Ovary (tissue), 9 donors: Measurements from ENCODE around the gene KCTD10. TPM values are rescaled to one million over a fixed set of nuclear protein-coding genes. Genes with fewer than 3 reads are reported as not detected.

ENCODE experiments used
- DNase-seq, 5 donors: peaks; one replicate each; pipeline ENCODE4 v3.0.0-alpha.2; 2019 to 2020
- H3K27ac ChIP-seq, 2 donors: fragments of 200-600 bp; one replicate each; pipeline versions ENCODE4 v1.5.1 to v1.8.0; 2019 to 2022
- H3K27me3 ChIP-seq: fragments of 200-600 bp; one replicate; pipeline ENCODE4 v1.8.0; 2022
- H3K36me3 ChIP-seq: fragments of 200-600 bp; sonication (generic); one replicate; pipeline ENCODE4 v1.5.1; 2019
- H3K4me1 ChIP-seq: one replicate; pipeline ENCODE4 v1.8.1; 2013; ENCODE audit warnings: mild to moderate bottlenecking, moderate library complexity; ENCODE audit not compliant: insufficient read depth
- H3K4me3 ChIP-seq: fragments of 200-600 bp; sonication (generic); one replicate; pipeline ENCODE4 v1.5.1; 2017
- H3K9me3 ChIP-seq, 2 donors: fragments of 200-600 bp in 1 of 2; sonication (generic) in 1 of 2; one replicate each; pipeline versions ENCODE4 v1.5.1 to v1.8.1; 2013 to 2019; ENCODE audit warnings: mild to moderate bottlenecking in 1 of 2, moderate library complexity in 1 of 2
- EP300 ChIP-seq: sonication (generic); formaldehyde crosslinking; IDR thresholded peaks from one replicate; pipeline ENCODE4 v1.6.1; 2017; ENCODE audit warnings: antibody characterized with exemption
- POLR2A ChIP-seq: fragments of 450-650 bp; IDR thresholded peaks from one replicate; pipeline ENCODE4 v1.6.1; 2017; ENCODE audit warnings: antibody characterized with exemption, mild to moderate bottlenecking, moderate library complexity
- WGBS, 3 donors: extraction: QIAGEN DNeasy Blood & Tissue Kit in 1 of 3; methylation state at CpG; one replicate each; pipeline versions ENCODE4 v1.1.5 to v1.1.7; 2013 to 2017; 5-methylcytosine and 5-hydroxymethylcytosine counted together
- intact Hi-C, 4 donors: fragments of 100-400 bp; cut with DNase I; formaldehyde crosslinking; loops; one replicate each; pipeline versions ENCODE4 v1.11.0 to v1.15.1; 2022 to 2023
- polyA plus RNA-seq, 2 donors: library from polyadenylated mRNA; stranded (reverse); fragments of 200-250 nt in 1 of 2; fragments of 350-450 nt in 1 of 2; fragmentation: Illumina TruSeq in 1 of 2; extraction: RNeasy Lipid Tissue Mini Kit (QIAGEN cat#74804) in 1 of 2; gene quantifications; one replicate each; pipeline ENCODE4 v1.2.3, GENCODE V29; 2013 to 2014
- total RNA-seq, 7 donors: library from RNA; depleted of rRNA in 2 of 7; stranded (reverse); fragments of >200 nt in 2 of 7; fragmentation: NEBNext Ultra II Directional in 3 of 7; extraction: Animal tissue kit (Norgen Biotek cat#: 25700) in 3 of 7; gene quantifications; one replicate each; pipeline versions ENCODE4 v1.1.0 to v1.2.4, GENCODE V29; 2016 to 2023
- TF ChIP-seq, protein P1 (sequence below), 3 donors: fragments of 450-650 bp in 2 of 3; fragments of 200-600 bp in 1 of 3; IDR thresholded peaks; one replicate each; pipeline versions ENCODE4 v1.5.1 to v1.8.0; 2016 to 2022; ENCODE audit warnings: antibody characterized with exemption in 3 of 3, mild to moderate bottlenecking in 1 of 3
- donor health status: DM: no; HTN: no; CAD: no; lungs with moderate emphysema.
- donor health status: DM: no; HTN: no; CAD: no.
- donor health status: Bipolar disorder and iron deficiency.
- donor health status: DM: yes; HTN: yes; CAD: no.
- donor health status: DM: no; HTN: no; CAD: no.
- donor health status: DM: yes; HTN: yes; CAD: no.

KCTD10 gene
- total and polyA plus RNA-seq, 9 donors, result 21.6 to 70.6 (median 38.0) TPM

DNA sequence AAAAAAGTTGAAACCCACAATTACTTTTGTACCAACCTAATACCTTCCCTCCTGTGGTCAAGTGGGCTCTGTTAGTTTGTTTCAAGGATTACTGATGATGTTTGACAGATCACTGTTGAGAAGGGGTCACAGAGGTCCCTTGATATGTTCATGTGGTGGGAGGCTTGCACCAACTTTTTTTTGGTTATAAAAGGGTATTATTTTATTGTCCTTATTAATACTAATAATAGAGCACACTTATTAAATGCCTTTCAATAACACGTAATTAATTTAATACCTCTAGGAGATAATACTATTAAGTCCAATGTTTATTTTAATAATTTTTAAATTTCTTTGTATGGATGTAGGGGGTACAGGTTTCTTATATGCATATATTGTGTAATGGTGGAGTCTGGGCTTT is 4.8 kb upstream of the KCTD10 start:
- intact Hi-C loops, result no loop called here
- WGBS, 3 donors, result 81 to 91% (median 85%) methylated on average over 1 of the region's 1 CpG
- no peak for DNase-seq
- TF ChIP-seq, protein P1, sequence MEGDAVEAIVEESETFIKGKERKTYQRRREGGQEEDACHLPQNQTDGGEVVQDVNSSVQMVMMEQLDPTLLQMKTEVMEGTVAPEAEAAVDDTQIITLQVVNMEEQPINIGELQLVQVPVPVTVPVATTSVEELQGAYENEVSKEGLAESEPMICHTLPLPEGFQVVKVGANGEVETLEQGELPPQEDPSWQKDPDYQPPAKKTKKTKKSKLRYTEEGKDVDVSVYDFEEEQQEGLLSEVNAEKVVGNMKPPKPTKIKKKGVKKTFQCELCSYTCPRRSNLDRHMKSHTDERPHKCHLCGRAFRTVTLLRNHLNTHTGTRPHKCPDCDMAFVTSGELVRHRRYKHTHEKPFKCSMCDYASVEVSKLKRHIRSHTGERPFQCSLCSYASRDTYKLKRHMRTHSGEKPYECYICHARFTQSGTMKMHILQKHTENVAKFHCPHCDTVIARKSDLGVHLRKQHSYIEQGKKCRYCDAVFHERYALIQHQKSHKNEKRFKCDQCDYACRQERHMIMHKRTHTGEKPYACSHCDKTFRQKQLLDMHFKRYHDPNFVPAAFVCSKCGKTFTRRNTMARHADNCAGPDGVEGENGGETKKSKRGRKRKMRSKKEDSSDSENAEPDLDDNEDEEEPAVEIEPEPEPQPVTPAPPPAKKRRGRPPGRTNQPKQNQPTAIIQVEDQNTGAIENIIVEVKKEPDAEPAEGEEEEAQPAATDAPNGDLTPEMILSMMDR (IDR thresholded peaks at IDR 0.05), result no peak
- TF ChIP-seq EP300, result no peak
- no peak for TF ChIP-seq POLR2A
- no peak overlapping the region for H3K27ac ChIP-seq
- no peak overlapping the region for H3K4me3 ChIP-seq
- no peaks in the 10 kb centered on the region for H3K9me3 ChIP-seq
- H3K36me3 ChIP-seq, result no peaks in the 10 kb centered on the region
- H3K4me1 ChIP-seq, result peaks cover 5% of the 10 kb centered on the region
- no peaks in the 10 kb centered on the region for H3K27me3 ChIP-seq

DNA sequence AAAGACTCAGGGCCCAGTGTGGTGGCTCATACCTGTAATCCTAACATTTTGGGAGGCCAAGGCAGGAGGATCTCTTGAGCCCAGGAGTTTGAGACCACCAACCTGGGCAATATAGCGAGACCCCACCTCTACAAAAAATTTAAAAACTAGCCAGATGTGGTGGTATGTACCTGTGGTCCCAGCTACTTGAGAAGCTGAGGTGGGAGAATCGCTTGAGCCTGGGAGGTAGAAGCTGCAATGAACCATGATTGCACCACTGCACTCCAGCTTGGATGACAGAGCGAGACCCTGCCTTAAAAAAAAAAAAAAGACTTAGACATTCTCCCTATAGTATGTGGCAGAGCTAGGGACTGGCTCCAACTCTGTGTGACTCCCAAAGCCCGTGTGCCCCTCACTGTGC is 3.3 kb upstream of the KCTD10 start:
- Histone ChIP-seq H3K27me3 (no peaks in the 10 kb centered on the region), H3K36me3 (no peaks in the 10 kb centered on the region), H3K27ac (no peak overlapping the region), H3K9me3 (no peaks in the 10 kb centered on the region), H3K4me3 (no peak overlapping the region), H3K4me1 (peaks cover 9% of the 10 kb centered on the region)
- intact Hi-C loops, result no loop called here
- no peak for DNase-seq
- WGBS, 3 donors, result 90 to 93% (median 91%) methylated on average over 4 of the region's 4 CpGs
- TF ChIP-seq, protein P1 (IDR thresholded peaks at IDR 0.05), result no peak
- TF ChIP-seq POLR2A (no peak), EP300 (no peak)

DNA sequence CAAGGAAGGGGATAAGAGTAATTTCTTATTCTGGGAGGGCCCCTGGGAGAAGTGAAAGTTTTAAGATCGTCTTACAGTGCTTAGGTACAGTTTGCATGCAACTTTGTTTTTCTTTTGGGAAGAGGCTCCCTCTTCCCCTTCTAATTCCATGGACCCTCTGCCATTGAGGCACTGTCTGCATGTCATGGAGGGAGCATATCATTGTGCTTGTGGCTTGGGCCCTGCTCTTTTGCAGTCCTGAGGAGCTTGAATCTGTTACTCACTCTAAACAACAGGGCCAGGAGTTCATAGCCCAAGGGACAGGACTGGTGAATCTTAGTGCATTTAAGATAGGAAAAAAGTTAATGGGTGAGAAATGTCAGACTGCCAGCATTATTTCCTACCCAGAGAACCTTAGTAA is 2.7 kb upstream of the KCTD10 start:
- H3K27ac ChIP-seq, result no peak overlapping the region
- no peak overlapping the region for H3K4me3 ChIP-seq
- H3K4me1 ChIP-seq, result peaks cover 9% of the 10 kb centered on the region
- TF ChIP-seq, protein P1 (IDR thresholded peaks at IDR 0.05), result no peak
- TF ChIP-seq EP300 (no peak), POLR2A (no peak)
- no peaks in the 10 kb centered on the region for H3K36me3 ChIP-seq
- WGBS, 3 donors, result 59 to 74% (median 60%) methylated on average over 1 of the region's 1 CpG
- DNase-seq, result no peak
- no peaks in the 10 kb centered on the region for H3K27me3 ChIP-seq
- intact Hi-C loops, result loop anchor here in 1 of 4 donors (5.0 kb wide), 1 partner anchor 42 kb away; no protein-coding TSS in a partner anchor
- H3K9me3 ChIP-seq, result no peaks in the 10 kb centered on the region

DNA sequence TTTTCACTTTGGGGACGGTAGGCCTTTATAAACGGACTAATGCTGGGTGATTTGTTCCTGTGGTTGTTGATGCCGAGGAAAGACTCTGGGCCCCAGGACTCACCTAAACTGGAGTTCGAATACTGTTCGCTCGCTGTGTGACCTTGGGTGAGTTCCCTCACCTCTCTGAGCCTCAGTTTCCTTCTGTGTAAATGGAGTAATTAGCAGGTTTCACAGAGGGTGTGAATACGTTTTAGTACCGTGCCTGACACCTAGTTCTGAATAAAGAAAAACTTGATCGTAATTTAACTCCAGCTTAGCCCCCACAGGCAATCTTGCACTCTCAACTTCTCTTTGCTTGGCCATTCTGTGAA is 839 bp upstream of the KCTD10 start:
- Histone ChIP-seq H3K27ac (peak overlapping the region; percentile 90 to 91), H3K9me3 (no peaks in the 10 kb centered on the region), H3K36me3 (no peaks in the 10 kb centered on the region), H3K27me3 (no peaks in the 10 kb centered on the region), H3K4me3 (peak overlapping the region; percentile 97), H3K4me1 (peaks cover 9% of the 10 kb centered on the region)
- no peak for DNase-seq
- 0 to 4% (median 2%) methylated on average over 9 of the region's 9 CpGs for WGBS, 3 donors
- intact Hi-C loops, result loop anchor here in 1 of 4 donors (5.0 kb wide), 1 partner anchor 41 kb away; no protein-coding TSS in a partner anchor
- TF ChIP-seq POLR2A, result no peak
- TF ChIP-seq, protein P1 (IDR thresholded peaks at IDR 0.05), result no peak
- no peak for TF ChIP-seq EP300
